ENCODE data around the gene GEMIN2.

DNA sequence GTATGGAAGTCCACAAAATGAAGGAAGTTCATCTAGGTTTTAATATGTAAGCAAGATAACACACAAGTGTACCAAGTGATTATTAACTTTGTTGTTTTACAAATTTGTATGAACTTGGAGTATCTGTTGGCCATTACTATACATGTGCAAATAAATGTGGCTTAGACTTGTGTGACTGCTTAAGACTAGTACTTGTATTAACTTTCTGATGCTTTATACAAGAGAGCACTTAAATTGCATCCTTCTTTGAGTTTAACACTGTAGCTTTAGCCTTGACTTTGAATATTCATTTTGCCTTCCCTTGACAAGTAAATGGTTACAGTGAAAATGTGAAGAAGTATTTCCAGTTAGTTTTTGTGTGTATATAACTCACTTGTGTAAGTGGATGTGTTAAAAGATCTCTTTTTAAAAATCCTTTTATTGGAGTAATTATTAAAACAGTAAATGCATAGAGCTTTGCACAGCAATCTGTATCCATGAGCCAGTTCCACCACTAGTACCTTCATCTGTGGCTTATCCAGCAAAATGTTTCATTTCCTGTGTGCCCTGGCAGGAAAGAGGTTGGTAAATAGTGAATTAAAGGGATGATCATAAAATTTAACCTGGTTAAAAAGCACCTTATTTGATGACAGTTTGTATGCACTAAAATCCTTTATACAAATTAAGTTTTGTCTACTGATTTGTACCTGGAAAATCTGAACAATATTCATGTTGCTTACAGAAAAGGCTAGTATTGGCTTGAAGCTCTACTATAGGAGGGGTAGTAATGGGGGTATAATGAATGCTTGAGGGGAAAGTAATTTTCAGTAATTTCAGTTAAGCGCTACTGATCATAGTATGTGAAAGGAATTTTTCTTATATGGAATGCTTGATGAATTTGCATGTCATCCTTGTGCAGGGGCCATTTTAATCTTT, 68.9 kb downstream of the GEMIN2 start:
- TF ChIP-seq GATA2 (IDR thresholded peaks at IDR 0.05; ENCODE audit: low read depth, low read length): no peak
- no peak for TF ChIP-seq GATA3 (IDR thresholded peaks at IDR 0.05; ENCODE audit: low read depth, low read length)
